SU-DHL-6 (cell line): ENCODE results near the gene AADAT.

ENCODE experiments used
- H2AFZ ChIP-seq: fragments of 200-600 bp; sonication (generic); 2 replicates; pipeline ENCODE4 v1.6.1; 2014; ENCODE audit warnings: low read depth, mild to moderate bottlenecking, moderate library complexity, mixed read lengths, antibody characterized with exemption, low read length; ENCODE audit not compliant: severe bottlenecking
- H3F3A ChIP-seq: fragments of 200-600 bp; shearing (Covaris generic); 2 replicates; pipeline ENCODE4 v1.6.0; 2016; ENCODE audit warnings: antibody characterized with exemption, mild to moderate bottlenecking; ENCODE audit not compliant: insufficient read depth
- H3K27ac ChIP-seq: fragments of 200-600 bp; sonication (generic); 2 replicates; pipeline ENCODE4 v1.5.1; 2016; ENCODE audit warnings: low read depth, mild to moderate bottlenecking, low read length, moderate library complexity, mixed read lengths
- H3K27me3 ChIP-seq: fragments of 200-600 bp; sonication (generic), shearing (Covaris generic); 2 replicates; pipeline ENCODE4 v1.6.0; 2014; ENCODE audit warnings: mild to moderate bottlenecking, low read length
- H3K36me3 ChIP-seq: fragments of 200-600 bp; sonication (generic); 2 replicates; pipeline ENCODE4 v1.6.1; 2014; ENCODE audit warnings: mild to moderate bottlenecking, low read length, mixed read lengths
- H3K4me2 ChIP-seq: fragments of 300-600, 200-600 bp; shearing (Covaris generic), sonication (generic); 2 replicates; pipeline ENCODE4 v1.6.0; 2014; ENCODE audit warnings: low read length, low read depth, mild to moderate bottlenecking; ENCODE audit not compliant: poor library complexity, severe bottlenecking
- H3K4me3 ChIP-seq: fragments of 200-600 bp; sonication (generic); 2 replicates; pipeline ENCODE4 v1.5.1; 2014; ENCODE audit warnings: antibody characterized with exemption, low read length, mild to moderate bottlenecking, mixed read lengths; ENCODE audit not compliant: insufficient read depth, poor library complexity, severe bottlenecking
- H3K79me2 ChIP-seq: fragments of 200-600 bp; sonication (generic); 2 replicates; pipeline ENCODE4 v1.6.1; 2014; ENCODE audit warnings: mild to moderate bottlenecking, low read length, moderate library complexity; ENCODE audit not compliant: insufficient read depth
- H3K9ac ChIP-seq: fragments of 200-600 bp; sonication (generic); 2 replicates; pipeline ENCODE4 v1.7.0; 2014; ENCODE audit warnings: mild to moderate bottlenecking, low read length
- H3K9me2 ChIP-seq: fragments of 200-600 bp; sonication (generic); replicated peaks from 2 replicates; pipeline ENCODE4 v1.6.1; 2014; ENCODE audit warnings: low read length; ENCODE audit not compliant: insufficient read depth
- H3K9me3 ChIP-seq: fragments of 200-600 bp; sonication (generic); 2 replicates; pipeline ENCODE4 v1.6.1; 2014; ENCODE audit warnings: low read length, mixed read lengths; ENCODE audit not compliant: insufficient read depth
- H4K20me1 ChIP-seq: fragments of 200-600 bp; sonication (generic); 2 replicates; pipeline ENCODE4 v1.6.1; 2014; ENCODE audit warnings: low read depth, mild to moderate bottlenecking, antibody characterized with exemption, low read length, moderate library complexity, mixed read lengths
- CTCF ChIP-seq: fragments of 200-600 bp; sonication (generic); IDR thresholded peaks from one replicate; pipeline ENCODE4 v1.5.1; 2017; ENCODE audit warnings: antibody characterized with exemption, mild to moderate bottlenecking, low read length, moderate library complexity; ENCODE audit not compliant: insufficient read depth, poor library complexity, severe bottlenecking
- EZH2phosphoT487 ChIP-seq: fragments of 200-600 bp; sonication (generic), shearing (Covaris generic); conservative IDR thresholded peaks from 2 replicates; pipeline ENCODE4 v1.6.1; 2018; ENCODE audit warnings: mild to moderate bottlenecking, antibody characterized with exemption, low read length, moderate library complexity, mixed read lengths

The AADAT gene

DNA sequence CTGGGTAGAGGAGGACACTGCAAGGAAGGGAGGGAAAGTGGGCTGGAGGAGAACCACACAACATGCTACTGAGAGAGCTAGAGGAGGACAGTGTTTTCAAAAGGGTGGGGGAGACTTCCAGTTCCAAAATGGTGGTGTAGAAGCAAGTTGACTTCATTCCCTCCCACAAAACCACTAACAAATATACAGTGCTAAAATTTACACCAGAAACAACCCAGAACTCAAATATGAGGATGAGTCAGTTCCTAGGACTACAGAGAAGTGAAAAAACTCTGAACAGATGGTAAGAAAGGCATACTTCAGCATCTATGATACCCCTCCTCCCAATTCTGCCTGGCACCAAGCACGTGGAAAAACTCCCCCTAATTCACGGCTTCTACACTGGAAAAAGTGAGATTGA, 9.8 kb downstream of the AADAT start:
- no peaks in the 10 kb centered on the region for H3K27me3 ChIP-seq
- H3K4me3 ChIP-seq = no peak overlapping the region
- no peaks in the 10 kb centered on the region for H4K20me1 ChIP-seq
- H3K36me3 ChIP-seq = no peaks in the 10 kb centered on the region
- no peak overlapping the region for H2AFZ ChIP-seq
- TF ChIP-seq EZH2phosphoT487 = no peak
- no peak for TF ChIP-seq CTCF
- H3K79me2 ChIP-seq = no peaks in the 10 kb centered on the region
- H3K9me2 ChIP-seq = no peaks in the 10 kb centered on the region
- no peak overlapping the region for H3K4me2 ChIP-seq
- H3K9me3 ChIP-seq = no peaks in the 10 kb centered on the region
- no peak overlapping the region for H3K27ac ChIP-seq
- H3K9ac ChIP-seq = no peak overlapping the region
- no peaks in the 10 kb centered on the region for H3F3A ChIP-seq

DNA sequence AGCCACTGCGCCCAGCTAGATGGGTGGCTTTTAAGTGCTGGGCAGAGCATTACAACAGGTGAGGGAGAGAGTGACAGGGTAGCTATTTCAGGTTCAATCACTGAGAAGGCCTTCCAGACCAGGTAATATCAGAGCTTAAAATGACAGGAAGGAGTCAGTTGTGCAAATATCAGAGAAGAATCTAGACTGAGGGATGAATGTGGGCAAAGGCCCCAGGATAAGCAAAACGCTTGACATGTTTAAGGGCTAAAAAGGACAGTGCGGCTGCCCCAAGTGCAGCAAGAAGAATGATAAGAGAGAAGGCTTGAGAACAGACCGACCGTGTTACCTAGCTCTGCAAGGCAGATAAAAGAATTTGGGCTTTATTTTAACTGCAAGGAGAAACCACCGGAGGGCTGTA, 18.6 kb downstream of the AADAT start:
- H4K20me1 ChIP-seq = no peaks in the 10 kb centered on the region
- H2AFZ ChIP-seq = no peak overlapping the region
- no peaks in the 10 kb centered on the region for H3K9me2 ChIP-seq
- TF ChIP-seq EZH2phosphoT487 = no peak
- no peak for TF ChIP-seq CTCF
- no peak overlapping the region for H3K9ac ChIP-seq
- no peaks in the 10 kb centered on the region for H3F3A ChIP-seq
- H3K4me2 ChIP-seq = no peak overlapping the region
- no peaks in the 10 kb centered on the region for H3K27me3 ChIP-seq
- no peaks in the 10 kb centered on the region for H3K36me3 ChIP-seq
- no peaks in the 10 kb centered on the region for H3K9me3 ChIP-seq
- H3K79me2 ChIP-seq = no peaks in the 10 kb centered on the region
- no peak overlapping the region for H3K4me3 ChIP-seq
- H3K27ac ChIP-seq = no peak overlapping the region

DNA sequence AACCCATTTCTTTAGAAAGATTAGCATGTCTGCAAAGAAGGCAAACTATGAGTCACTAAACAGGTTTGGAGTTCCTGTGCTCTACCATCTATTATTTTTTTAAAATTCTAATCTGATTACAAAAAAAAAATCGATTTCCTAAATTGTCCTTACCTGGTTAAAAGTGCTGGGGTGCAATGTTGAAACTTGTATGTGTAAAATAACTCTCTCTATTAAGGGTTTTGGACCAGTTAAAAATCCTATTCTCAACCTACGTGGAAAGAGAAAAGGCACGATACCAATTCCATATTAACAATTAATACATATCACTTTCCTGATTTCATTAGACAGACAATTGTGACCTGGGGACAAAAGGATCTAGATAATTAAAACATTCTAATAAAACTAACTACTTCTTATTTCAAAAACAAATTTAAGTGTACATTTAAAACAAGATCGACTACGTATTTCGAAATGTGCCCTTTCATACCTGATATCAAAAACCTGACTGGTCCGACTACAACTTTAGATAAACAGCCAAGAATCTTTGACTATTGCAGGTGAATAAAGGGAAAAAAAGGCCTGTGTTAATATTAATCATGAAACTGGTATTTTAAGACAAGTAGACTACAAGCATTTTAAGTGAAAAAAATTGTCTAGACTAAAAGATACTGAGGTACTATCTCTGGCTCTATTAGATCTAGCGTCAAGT, 21.2 kb downstream of the AADAT start:
- no peak for TF ChIP-seq CTCF
- TF ChIP-seq EZH2phosphoT487 = no peak
- Histone ChIP-seq H4K20me1 (no peaks in the 10 kb centered on the region), H2AFZ (no peak overlapping the region), H3K9me3 (no peaks in the 10 kb centered on the region), H3K4me2 (no peak overlapping the region), H3K36me3 (no peaks in the 10 kb centered on the region), H3K9ac (no peak overlapping the region), H3K79me2 (no peaks in the 10 kb centered on the region), H3K9me2 (no peaks in the 10 kb centered on the region), H3K27ac (no peak overlapping the region), H3F3A (no peaks in the 10 kb centered on the region), H3K27me3 (no peaks in the 10 kb centered on the region), H3K4me3 (no peak overlapping the region)
